ENCODE results near the gene FMO2.

Gene FMO2

DNA sequence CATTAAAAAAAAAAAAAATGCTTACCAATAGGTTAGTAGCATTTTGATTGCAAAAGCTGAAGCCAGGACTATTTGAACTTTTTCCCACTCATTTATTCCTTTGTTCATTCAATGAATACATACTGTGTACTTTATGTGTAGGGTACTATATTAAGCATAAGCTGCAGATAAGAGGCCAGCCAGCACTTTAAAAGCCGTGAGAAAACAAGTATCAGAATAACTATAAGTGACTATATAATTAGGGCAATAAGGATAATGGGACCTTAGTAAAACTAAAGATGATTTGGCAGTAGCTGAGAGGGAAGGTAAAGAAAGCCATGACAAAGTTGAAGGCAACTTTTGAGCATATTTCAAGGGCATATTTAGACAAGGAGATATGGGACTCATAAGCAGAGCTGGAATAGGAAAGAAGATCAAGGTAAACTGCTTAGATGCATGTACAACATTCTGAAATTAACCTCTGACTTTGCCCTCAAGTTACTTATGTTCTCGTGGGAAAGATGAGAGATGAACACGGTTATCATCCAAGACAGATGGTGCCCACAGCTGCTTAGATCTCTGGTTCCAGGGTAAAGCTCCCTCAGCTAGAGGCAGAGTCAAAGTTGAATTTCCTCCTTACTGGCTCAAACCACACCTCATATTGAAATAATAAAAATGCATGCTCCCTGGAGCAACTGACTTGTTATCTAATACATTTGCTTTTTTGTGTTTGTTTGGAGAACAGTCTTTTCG, 44.0 kb upstream of the FMO2 start:
- TF ChIP-seq, protein P1, sequence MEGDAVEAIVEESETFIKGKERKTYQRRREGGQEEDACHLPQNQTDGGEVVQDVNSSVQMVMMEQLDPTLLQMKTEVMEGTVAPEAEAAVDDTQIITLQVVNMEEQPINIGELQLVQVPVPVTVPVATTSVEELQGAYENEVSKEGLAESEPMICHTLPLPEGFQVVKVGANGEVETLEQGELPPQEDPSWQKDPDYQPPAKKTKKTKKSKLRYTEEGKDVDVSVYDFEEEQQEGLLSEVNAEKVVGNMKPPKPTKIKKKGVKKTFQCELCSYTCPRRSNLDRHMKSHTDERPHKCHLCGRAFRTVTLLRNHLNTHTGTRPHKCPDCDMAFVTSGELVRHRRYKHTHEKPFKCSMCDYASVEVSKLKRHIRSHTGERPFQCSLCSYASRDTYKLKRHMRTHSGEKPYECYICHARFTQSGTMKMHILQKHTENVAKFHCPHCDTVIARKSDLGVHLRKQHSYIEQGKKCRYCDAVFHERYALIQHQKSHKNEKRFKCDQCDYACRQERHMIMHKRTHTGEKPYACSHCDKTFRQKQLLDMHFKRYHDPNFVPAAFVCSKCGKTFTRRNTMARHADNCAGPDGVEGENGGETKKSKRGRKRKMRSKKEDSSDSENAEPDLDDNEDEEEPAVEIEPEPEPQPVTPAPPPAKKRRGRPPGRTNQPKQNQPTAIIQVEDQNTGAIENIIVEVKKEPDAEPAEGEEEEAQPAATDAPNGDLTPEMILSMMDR (IDR thresholded peaks at IDR 0.05; ENCODE audit: low read depth, low read length), result no peak
- H3K4me3 ChIP-seq (ENCODE audit: low read depth, low read length), result no peak overlapping the region
- H3K36me3 ChIP-seq, result no peaks in the 10 kb centered on the region
- no peaks in the 10 kb centered on the region for H3K27me3 ChIP-seq
- no peak for DNase-seq
- no peaks in the 10 kb centered on the region for H3K4me1 ChIP-seq
- no peaks in the 10 kb centered on the region for H3K9me3 ChIP-seq

DNA sequence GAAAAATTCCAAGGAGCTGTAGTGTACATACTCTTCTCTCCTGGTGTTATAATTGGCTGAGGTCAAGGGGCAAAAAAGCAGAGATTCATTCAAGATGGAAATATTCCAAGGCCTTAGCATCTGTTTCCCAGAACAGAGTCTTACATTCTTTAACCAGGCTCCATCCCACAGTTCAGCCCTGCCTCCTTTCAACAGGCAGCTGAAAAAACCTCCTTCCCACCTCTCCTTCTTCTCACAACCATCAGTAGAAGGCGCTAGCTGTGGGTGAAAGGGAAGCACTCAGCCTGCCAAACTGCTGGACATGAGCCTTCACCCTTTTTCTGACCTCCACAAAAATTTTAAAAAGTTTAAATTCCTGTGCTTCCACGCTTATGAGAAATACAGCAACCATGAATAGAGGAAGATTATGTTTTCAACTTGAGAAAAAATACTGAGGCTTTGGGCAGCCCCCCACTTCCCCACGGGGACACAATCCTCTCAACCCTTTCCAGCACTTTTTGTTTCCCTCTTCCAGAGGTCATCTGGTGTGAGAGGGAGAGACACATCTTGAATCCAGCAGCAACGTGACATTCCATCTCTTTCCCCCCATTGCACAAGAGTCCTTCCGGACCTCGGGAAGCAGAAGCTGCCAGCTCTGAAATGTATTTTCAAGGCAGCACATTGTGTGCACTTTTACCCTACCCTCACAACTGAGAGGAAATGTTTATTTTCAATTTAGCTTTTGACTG, 43.2 kb upstream of the FMO2 start:
- no peaks in the 10 kb centered on the region for H3K36me3 ChIP-seq
- no peak overlapping the region for H3K4me3 ChIP-seq (ENCODE audit: low read depth, low read length)
- H3K27me3 ChIP-seq, result no peaks in the 10 kb centered on the region
- no peaks in the 10 kb centered on the region for H3K9me3 ChIP-seq
- no peak for DNase-seq
- TF ChIP-seq, protein P1 (IDR thresholded peaks at IDR 0.05; ENCODE audit: low read depth, low read length), result no peak
- H3K4me1 ChIP-seq, result no peaks in the 10 kb centered on the region

DNA sequence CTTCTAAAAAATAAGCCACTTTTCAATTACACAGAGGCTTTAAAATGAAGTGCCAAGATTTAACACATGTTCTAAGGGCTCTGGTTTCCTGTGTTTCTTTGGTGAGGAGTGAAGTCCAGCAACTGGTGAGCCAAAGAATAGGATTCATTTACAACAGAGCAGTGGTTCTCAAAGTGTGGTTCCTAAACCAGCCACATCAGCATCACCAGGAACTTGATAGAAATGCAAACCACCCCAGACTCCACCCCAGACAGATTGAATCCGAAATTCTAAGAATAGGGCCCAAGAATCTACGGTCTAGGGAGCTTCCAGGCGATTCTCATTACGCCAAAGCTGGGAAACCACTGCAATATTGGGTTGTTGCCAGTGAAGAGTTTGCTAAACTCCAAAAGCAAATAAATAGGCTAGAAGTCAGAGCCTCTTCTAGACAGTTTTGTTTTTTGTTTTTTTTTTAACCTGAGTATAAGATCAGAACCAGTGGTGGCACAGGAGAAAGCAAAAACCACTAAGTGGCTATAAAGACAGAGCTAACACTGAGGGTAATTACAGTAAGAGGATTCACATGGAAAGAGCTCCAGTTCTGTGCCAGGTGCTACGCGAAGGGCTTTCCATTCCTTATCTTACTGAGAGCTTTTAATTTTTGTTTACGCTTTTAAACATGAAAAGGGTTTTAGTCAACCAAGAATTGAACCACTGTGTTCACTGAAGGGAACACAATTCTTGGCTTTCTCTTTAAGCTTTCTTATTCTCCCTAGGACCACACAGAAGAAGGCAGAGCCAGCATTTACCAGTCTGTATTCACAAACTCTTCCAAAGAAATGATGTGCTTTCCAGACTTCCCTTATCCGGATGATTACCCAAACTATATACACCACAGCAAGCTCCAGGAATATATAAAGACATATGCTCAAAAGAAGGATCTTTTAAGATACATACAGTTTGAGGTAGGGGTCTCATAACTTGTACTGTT, 42.4 kb upstream of the FMO2 start:
- H3K9me3 ChIP-seq, result no peaks in the 10 kb centered on the region
- no peak overlapping the region for H3K4me3 ChIP-seq (ENCODE audit: low read depth, low read length)
- TF ChIP-seq, protein P1 (IDR thresholded peaks at IDR 0.05; ENCODE audit: low read depth, low read length), result no peak
- H3K4me1 ChIP-seq, result no peaks in the 10 kb centered on the region
- no peaks in the 10 kb centered on the region for H3K36me3 ChIP-seq
- no peaks in the 10 kb centered on the region for H3K27me3 ChIP-seq
- no peak for DNase-seq

DNA sequence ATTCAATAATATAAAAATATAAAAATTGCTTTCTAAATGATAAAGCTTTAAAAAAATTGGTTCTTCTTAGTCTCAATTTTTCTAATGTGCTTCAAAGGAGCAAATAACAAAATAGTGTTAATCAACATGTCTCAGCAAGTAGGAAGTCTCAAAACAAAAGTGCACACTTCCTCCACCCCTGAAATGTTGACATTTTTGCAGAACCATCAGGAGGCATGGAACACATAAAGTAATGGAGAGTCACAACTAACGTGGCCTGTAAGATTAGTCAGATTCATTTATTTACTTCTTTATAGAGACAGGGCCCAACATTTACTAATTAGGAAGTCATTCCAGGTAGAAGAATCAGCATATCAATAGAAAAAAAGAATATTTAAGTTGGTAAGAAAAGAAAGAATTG, 34.9 kb upstream of the FMO2 start:
- Histone ChIP-seq H3K4me3 (ENCODE audit: low read depth, low read length) (no peak overlapping the region), H3K4me1 (no peaks in the 10 kb centered on the region), H3K36me3 (no peaks in the 10 kb centered on the region), H3K27me3 (no peaks in the 10 kb centered on the region), H3K9me3 (no peaks in the 10 kb centered on the region)
- DNase-seq, result no peak
- TF ChIP-seq, protein P1 (IDR thresholded peaks at IDR 0.05; ENCODE audit: low read depth, low read length), result no peak

DNA sequence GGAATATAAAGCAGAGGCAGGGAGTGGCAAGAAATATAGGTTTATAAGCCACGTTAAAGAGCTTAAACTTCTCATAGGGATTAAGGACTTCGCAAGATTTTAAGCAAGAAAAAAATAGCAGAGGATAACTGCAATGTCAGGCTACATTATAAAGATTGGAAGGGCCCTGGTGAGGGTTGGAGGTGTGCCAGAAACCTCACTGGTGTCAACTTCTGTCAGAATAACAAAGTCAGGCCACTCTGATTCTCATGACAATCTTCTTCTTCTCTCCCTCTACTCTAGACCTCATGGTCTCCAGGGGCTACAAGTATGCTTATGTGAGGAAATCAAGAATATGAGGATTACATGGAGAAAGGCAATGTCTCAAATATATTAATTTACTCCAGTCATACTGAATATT, 32.6 kb upstream of the FMO2 start:
- TF ChIP-seq, protein P1 (IDR thresholded peaks at IDR 0.05; ENCODE audit: low read depth, low read length), result no peak
- Histone ChIP-seq H3K4me1 (no peaks in the 10 kb centered on the region), H3K36me3 (no peaks in the 10 kb centered on the region), H3K9me3 (no peaks in the 10 kb centered on the region), H3K27me3 (no peaks in the 10 kb centered on the region), H3K4me3 (ENCODE audit: low read depth, low read length) (no peak overlapping the region)
- no peak for DNase-seq

All from BE2C (cell line).